GM10847 (cell line): ENCODE measurements around the gene RNF212B.

Source experiments
- POLR2A ChIP-seq: IDR thresholded peaks from 2 replicates; pipeline ENCODE4 v1.6.1; 2011; ENCODE audit not compliant: insufficient read length; ENCODE audit errors: extremely low read depth

The RNF212B gene

GRCh38 chr14:23242076-23242475 lies 4.3 kb downstream of the RNF212B start:
- no peak for TF ChIP-seq POLR2A

- TF ChIP-seq POLR2A: no peak
Observed at GRCh38 chr14:23243066-23243465, 5.3 kb downstream of the RNF212B start.

GRCh38 chr14:23245282-23245681 lies 7.5 kb downstream of the RNF212B start:
- TF ChIP-seq POLR2A: no peak

GRCh38 chr14:23248601-23249000 lies 10.9 kb downstream of the RNF212B start:
- no peak for TF ChIP-seq POLR2A

GRCh38 chr14:23249824-23250223 lies 12.1 kb downstream of the RNF212B start:
- TF ChIP-seq POLR2A: no peak

GRCh38 chr14:23252006-23252405 lies 14.3 kb downstream of the RNF212B start:
- TF ChIP-seq POLR2A: no peak

- TF ChIP-seq POLR2A: no peak
Observed at GRCh38 chr14:23252420-23253333, 14.9 kb downstream of the RNF212B start.

- no peak for TF ChIP-seq POLR2A
Observed at GRCh38 chr14:23258256-23258655, 20.5 kb downstream of the RNF212B start.

GRCh38 chr14:23259426-23259825 lies 21.7 kb downstream of the RNF212B start:
- no peak for TF ChIP-seq POLR2A

GRCh38 chr14:23269193-23269592 lies 31.5 kb downstream of the RNF212B start:
- no peak for TF ChIP-seq POLR2A

- no peak for TF ChIP-seq POLR2A
Observed at GRCh38 chr14:23275412-23275811, 37.7 kb downstream of the RNF212B start.

- no peak for TF ChIP-seq POLR2A
Observed at GRCh38 chr14:23277189-23277588, 39.5 kb downstream of the RNF212B start.

- TF ChIP-seq POLR2A: no peak
Observed at GRCh38 chr14:23281247-23281646, 43.5 kb downstream of the RNF212B start.

- no peak for TF ChIP-seq POLR2A
Observed at GRCh38 chr14:23284654-23285529, 47.2 kb downstream of the RNF212B start.

- no peak for TF ChIP-seq POLR2A
Observed at GRCh38 chr14:23285530-23286019, 47.8 kb downstream of the RNF212B start.

- peak; percentile 71 for TF ChIP-seq POLR2A
Observed at GRCh38 chr14:23286020-23286901, 48.5 kb downstream of the RNF212B start, which contains the start of gene HOMEZ. HOMEZ (minus strand) TSS chr14:23286132; CDS start chr14:23285952, 180 bp downstream.
